ENCODE measurements around the gene SLC7A4. TPM values are rescaled to one million over a fixed set of nuclear protein-coding genes. Genes with fewer than 3 reads are reported as not detected.

Gene SLC7A4
- total and polyA plus RNA-seq, 10 of the 15 experiments (the other 5 are each of a cell fraction or from before 2014, with no cell fraction given) = 0.06 to 0.25 (median 0.14) TPM; not detected in 6

GRCh38 chr22:20981787-20982562 lies 50.4 kb downstream of the SLC7A4 start, which contains the start of gene LZTR1 (continued):
- TF ChIP-seq ZBTB40 (IDR thresholded peaks at IDR 0.05; ENCODE audit: borderline replicate concordance) (peak; percentile 47; the same call in 1 of the 2 replicates), ZBTB11 (CRISPR knock-in tag; IDR thresholded peaks at IDR 0.05) (0 out of 2 replicates have a peak, but pooled peaks have one; percentile 46), CHD2 (IDR thresholded peaks at IDR 0.05; ENCODE audit: borderline replicate concordance, low read depth, low read length) (peak; percentile 72; the same call in 1 of the 2 replicates), HDAC2 (IDR thresholded peaks at IDR 0.05) (no peak), CREM (IDR thresholded peaks at IDR 0.05; ENCODE audit: low read depth) (peak; percentile 82), SKIL (IDR thresholded peaks at IDR 0.05; ENCODE audit: low read depth, poor library complexity, severe bottlenecking) (no peak), NFXL1 (IDR thresholded peaks at IDR 0.05; ENCODE audit: borderline replicate concordance) (no peak), STAT3 (IDR thresholded peaks at IDR 0.05; ENCODE audit: low read depth, low read length) (no peak), NRF1 (conservative IDR thresholded peaks at IDR 0.05; ENCODE audit: low read depth, low read length) (peak; percentile 39), SP1 (IDR thresholded peaks at IDR 0.05; ENCODE audit: low read depth, low read length) (no peak), WRNIP1 (IDR thresholded peaks at IDR 0.05; ENCODE audit: borderline replicate concordance, low read depth, low read length) (no peak), TAF1 (IDR thresholded peaks at IDR 0.05; ENCODE audit: borderline replicate concordance, low read depth, low read length) (peak; percentile 47; the same call in 1 of the 2 replicates), KLF5 (IDR thresholded peaks at IDR 0.05; ENCODE audit: partially characterized antibody) (no peak), NFIC (IDR thresholded peaks at IDR 0.05; ENCODE audit: low read depth, low read length) (no peak), RAD21 (IDR thresholded peaks at IDR 0.05; ENCODE audit: insufficient read depth, low read depth, low read length) (no peak; the same call in 1 of the 2 replicates), ZBTB4 (CRISPR knock-in tag; IDR thresholded peaks at IDR 0.05) (no peak)

Data from GM12878 (cell line).